ENCODE data around the gene CBLN3. TPM values are rescaled to one million over a fixed set of nuclear protein-coding genes. Genes with fewer than 3 reads are reported as not detected.

CBLN3 gene
- total RNA-seq, 1 experiment from 2014 or later = 2.0 TPM

DNA sequence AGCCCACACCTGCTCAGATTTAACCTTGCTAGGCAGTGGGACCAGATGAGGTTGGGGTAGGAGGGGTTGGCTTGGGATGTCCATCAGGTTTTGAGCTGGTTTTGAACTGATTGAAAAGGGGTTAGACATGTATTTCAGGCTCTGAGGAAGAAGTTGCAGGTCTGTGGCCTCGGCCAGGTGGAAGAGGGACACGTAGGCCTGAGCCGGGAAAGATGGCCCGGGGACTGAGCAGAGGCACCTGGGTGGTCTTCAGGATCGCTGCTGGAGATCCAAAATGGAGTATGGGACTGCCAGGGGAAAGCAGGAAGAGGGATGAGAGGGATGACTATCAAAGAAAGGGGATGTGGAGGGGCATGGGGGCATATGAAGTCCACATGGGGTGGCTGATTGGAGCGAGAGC lies 23.1 kb downstream of the CBLN3 start:
- Histone ChIP-seq H3K4me3 (replicated peaks in 1 of 2; ENCODE audit: low read depth in 1 of 2, low read length in 2 of 2) (no peak overlapping the region), H3K4me1 (ENCODE audit: control insufficient read depth in 1 of 2, insufficient read depth in 2 of 2, low read length in 2 of 2) (no peaks in the 10 kb centered on the region), H4K20me1 (ENCODE audit: insufficient read depth) (no peaks in the 10 kb centered on the region), H3K4me2 (ENCODE audit: low read length) (no peak overlapping the region), H3K27me3 (ENCODE audit: insufficient read depth, low read length) (no peaks in the 10 kb centered on the region), H3K9me2 (ENCODE audit: insufficient read depth) (no peaks in the 10 kb centered on the region), H3K9me3 (ENCODE audit: control insufficient read depth in 1 of 2, insufficient read depth in 1 of 2, low read depth in 1 of 2, low read length in 2 of 2) (no peaks in the 10 kb centered on the region), H3K36me3 (ENCODE audit: control insufficient read depth in 1 of 2, insufficient read depth in 2 of 2, low read length in 2 of 2) (no peaks in the 10 kb centered on the region), H3K27ac (ENCODE audit: low read depth, low read length) (no peak overlapping the region), H3K79me2 (ENCODE audit: insufficient read depth, low read length) (no peaks in the 10 kb centered on the region), H3K9ac (ENCODE audit: low read length) (no peak overlapping the region), H2AFZ (ENCODE audit: low read depth, low read length, poor library complexity, severe bottlenecking) (no peak overlapping the region)
- ATAC-seq (no peak), DNase-seq (ENCODE audit: low read depth, low spot score) (no peak)
- TF ChIP-seq, protein P1, sequence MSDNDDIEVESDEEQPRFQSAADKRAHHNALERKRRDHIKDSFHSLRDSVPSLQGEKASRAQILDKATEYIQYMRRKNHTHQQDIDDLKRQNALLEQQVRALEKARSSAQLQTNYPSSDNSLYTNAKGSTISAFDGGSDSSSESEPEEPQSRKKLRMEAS (IDR thresholded peaks at IDR 0.05) = no peak
- TF ChIP-seq TCF7L2 (IDR thresholded peaks at IDR 0.05; ENCODE audit: borderline replicate concordance, extremely low read depth, insufficient read depth, insufficient read length) (no peak), CBX3 (IDR thresholded peaks at IDR 0.05; ENCODE audit: low read depth) (no peak), POLR2A (IDR thresholded peaks at IDR 0.05; ENCODE audit: borderline replicate concordance, extremely low read depth, insufficient read depth, insufficient read length) (no peak), JUND (IDR thresholded peaks at IDR 0.05) (no peak), ZFX (IDR thresholded peaks at IDR 0.05) (no peak), ELF1 (IDR thresholded peaks at IDR 0.05; ENCODE audit: borderline replicate concordance, low read depth) (no peak), SP1 (IDR thresholded peaks at IDR 0.05; ENCODE audit: low read depth) (no peak), SIN3A (IDR thresholded peaks at IDR 0.05; ENCODE audit: low read depth) (no peak), FOSL1 (IDR thresholded peaks at IDR 0.05; ENCODE audit: low read depth) (no peak), POLR2AphosphoS5 (IDR thresholded peaks at IDR 0.05; ENCODE audit: low read depth, low read length) (no peak), RAD21 (IDR thresholded peaks at IDR 0.05; ENCODE audit: low read depth) (no peak), EGR1 (IDR thresholded peaks at IDR 0.05; ENCODE audit: low read depth) (no peak), EZH2phosphoT487 (IDR thresholded peaks at IDR 0.05; ENCODE audit: borderline replicate concordance) (no peak)
- TF ChIP-seq, protein P2, sequence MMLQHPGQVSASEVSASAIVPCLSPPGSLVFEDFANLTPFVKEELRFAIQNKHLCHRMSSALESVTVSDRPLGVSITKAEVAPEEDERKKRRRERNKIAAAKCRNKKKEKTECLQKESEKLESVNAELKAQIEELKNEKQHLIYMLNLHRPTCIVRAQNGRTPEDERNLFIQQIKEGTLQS (IDR thresholded peaks at IDR 0.05) = no peak
- TF ChIP-seq, protein P3, sequence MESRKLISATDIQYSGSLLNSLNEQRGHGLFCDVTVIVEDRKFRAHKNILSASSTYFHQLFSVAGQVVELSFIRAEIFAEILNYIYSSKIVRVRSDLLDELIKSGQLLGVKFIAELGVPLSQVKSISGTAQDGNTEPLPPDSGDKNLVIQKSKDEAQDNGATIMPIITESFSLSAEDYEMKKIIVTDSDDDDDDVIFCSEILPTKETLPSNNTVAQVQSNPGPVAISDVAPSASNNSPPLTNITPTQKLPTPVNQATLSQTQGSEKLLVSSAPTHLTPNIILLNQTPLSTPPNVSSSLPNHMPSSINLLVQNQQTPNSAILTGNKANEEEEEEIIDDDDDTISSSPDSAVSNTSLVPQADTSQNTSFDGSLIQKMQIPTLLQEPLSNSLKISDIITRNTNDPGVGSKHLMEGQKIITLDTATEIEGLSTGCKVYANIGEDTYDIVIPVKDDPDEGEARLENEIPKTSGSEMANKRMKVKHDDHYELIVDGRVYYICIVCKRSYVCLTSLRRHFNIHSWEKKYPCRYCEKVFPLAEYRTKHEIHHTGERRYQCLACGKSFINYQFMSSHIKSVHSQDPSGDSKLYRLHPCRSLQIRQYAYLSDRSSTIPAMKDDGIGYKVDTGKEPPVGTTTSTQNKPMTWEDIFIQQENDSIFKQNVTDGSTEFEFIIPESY (IDR thresholded peaks at IDR 0.05; ENCODE audit: extremely low read depth, insufficient replicate concordance, low read length) = no peak
- intact Hi-C loops (cut with micrococcal nuclease) = no loop called here
- ChIA-PET RAD21 (ENCODE audit: low non-redundant PET in 1 of 2, low total read pairs in 2 of 2, uncharacterized antibody in 2 of 2, unreplicated experiment in 2 of 2) (no interaction called here), CTCF (interaction anchor here (0.6 to 1.0 kb wide), 2 partner anchors 30 to 164 kb away, joined by 3 to 4 read pairs; partner anchors contain the start of gene TINF2), POLR2A (no interaction called here)
- BruUV-seq (replicated peaks) = no TSS peak
